GM19035 (cell line): ENCODE results near the gene PPFIBP1.
"Not testable (repeated sequence)": the region's sequence is repeated elsewhere in the genome, so short reads cannot be mapped to it uniquely, and the experiment has no call there.

Experiments
- ATAC-seq: cut with Tn5 transposase; IDR thresholded peaks from one replicate; pipeline ENCODE4 v1.9.1; 2021; ENCODE audit not compliant: unreplicated experiment

Gene PPFIBP1

DNA sequence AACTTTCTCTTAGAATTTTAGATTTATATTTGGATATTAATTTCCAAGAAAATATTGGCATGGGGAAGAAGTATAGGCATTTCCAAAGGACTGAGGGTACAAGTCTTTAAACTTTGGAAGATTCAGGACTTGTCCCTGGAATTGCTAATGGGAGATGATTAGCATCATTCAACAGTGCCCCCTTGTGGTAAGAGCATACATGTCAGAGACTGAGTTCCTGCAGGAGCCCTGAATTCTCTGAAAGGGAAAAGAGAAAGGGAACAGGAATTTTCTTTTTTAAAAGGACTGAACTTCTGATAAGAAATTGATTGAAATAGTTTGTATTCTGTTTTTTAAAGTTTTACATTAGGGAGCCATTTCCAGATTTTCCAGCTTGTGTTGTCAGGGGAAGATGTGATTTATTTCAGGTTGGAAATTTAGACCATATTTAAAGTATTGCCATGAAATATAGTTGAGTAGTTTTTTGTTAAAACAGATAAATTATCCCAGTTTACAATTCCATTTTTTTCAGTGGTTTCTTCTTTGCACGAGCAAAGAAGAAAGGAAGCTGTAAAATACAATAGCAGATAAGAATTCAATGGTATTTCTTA is 128.3 kb downstream of the PPFIBP1 start:
- no peak for ATAC-seq

GRCh38 chr12:27653661-27654060 is 129.7 kb downstream of the PPFIBP1 start:
- ATAC-seq, result peak; percentile 49

GRCh38 chr12:27655476-27655875 is 131.5 kb downstream of the PPFIBP1 start:
- ATAC-seq, result not testable (repeated sequence)

DNA sequence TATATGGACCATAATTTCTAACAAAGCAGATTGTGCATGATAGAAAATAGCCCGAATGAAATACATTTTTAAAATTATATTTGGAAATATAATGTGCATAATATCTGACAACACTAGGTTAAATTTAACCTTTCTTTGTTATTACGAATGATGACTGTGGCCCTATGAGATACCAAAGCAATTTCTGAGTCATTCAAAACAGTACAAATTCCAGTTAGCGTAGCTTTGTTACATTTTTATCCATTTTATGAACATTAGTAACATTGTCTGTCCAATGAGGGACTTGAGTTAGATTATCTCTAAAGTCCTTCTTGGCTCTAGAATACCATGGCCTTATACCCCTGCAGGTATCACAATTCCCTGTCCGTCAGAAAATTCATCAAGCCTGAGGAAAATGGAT is 133.3 kb downstream of the PPFIBP1 start:
- ATAC-seq, result no peak

DNA sequence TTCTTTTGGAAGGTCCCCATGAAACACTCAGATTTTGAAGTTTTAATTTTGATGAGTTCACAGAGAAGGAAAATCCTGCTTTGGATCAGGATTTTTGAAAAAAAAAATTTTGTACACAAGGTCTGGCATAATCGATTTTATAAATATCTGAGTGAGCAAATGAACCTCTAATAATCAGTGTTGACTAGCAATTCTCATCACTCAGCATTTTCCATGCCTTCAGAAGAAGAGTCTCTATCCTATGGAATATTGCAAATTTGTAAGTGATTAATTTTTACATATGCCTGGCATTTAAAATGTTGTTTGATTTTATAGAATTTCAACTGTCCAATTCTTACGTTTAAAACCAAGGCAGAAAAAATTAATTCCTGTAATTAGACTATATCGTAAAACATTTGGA is 141.7 kb downstream of the PPFIBP1 start:
- ATAC-seq, result no peak

GRCh38 chr12:27666510-27666909 is 142.5 kb downstream of the PPFIBP1 start:
- no peak for ATAC-seq

- ATAC-seq, result no peak
Measured at GRCh38 chr12:27667540-27667939, 143.5 kb downstream of the PPFIBP1 start.

- no peak for ATAC-seq
Measured at GRCh38 chr12:27672051-27672450, 148.0 kb downstream of the PPFIBP1 start.

GRCh38 chr12:27672643-27673042 is 148.6 kb downstream of the PPFIBP1 start:
- no peak for ATAC-seq

DNA sequence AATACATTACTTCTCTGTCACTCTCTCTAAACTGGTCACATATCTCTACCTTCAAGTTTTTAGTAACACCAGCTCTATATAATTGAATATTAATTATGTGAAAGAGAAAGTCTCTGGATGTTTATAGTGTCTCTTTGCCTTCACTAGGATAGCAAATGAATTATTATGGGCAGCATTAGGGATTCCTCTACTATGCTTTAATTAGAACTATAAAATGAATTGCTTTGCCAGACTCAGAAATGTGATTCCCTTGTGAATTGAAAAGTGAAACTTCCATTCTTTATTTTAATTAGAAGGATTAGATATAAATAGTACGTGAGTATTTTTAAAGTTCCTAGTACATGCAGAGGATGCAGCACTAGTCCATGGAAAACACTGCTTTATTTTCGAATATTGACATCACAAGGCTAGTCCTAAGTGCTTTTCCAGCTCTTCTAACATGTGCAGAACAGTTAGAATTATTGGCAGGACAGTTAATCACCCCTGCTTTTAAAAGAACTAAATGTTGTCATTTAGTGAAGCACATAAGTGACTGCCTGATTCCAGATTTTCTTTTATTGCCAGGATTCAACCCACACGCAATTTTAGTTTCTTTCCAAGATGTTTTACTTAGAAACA is 149.2 kb downstream of the PPFIBP1 start:
- ATAC-seq, result no peak

- ATAC-seq, result no peak
Measured at GRCh38 chr12:27674989-27675388, 151.0 kb downstream of the PPFIBP1 start.

DNA sequence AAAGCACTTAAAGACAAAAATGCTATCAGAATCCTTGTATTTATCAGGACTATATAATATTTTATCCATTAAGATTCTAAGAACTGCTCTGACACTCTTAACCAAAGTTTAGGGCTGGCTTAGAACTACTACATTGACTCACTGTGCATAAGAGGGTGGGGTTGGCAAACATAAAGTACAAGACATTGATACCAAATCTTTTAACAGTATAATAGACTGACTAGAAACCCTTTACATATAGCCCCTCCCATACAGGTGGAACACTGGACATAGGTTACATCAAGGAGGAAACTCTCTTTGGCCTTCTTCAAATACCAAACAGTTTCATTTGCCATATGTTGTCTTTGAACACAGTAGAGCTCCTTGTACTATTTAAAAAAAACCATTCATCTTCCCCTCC is 156.6 kb downstream of the PPFIBP1 start:
- no peak for ATAC-seq

- no peak for ATAC-seq
Measured at GRCh38 chr12:27682534-27682933, 158.5 kb downstream of the PPFIBP1 start.

DNA sequence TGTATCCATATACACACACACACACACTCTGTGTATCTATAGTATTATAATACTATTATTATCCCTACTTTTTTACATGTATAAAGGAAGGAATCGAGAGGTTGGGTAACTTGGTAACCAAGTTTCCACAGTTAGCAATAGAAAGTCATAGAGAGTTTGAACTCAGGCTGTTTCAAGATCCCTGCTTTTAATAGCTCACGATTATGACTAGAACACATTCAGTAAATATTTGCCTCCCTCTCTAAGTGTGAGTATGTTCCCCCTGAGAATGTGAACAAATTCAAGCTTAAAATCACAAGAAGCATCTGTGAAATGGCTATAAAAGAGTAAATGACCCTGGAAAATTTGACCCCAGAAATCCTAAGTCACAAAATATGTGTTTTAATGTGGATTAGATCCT is 161.3 kb downstream of the PPFIBP1 start:
- no peak for ATAC-seq

DNA sequence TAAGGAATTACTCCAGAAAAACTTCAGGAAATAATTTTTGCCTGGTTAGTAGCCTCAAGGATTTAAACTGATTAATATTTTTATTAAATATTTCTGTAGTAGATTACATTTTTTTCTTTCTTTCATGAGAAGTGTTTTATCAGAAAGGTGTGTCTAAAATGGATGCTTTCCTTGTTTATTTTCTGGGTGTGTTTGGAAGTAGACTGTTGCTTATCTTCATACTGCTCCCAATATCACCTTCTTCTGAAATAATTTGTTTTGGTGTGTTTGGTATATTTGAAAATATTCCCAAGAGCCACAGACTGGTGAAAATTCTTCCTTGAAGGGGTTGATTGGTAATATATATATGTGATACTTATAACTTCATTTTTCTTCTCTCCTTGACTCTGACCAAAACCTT is 162.1 kb downstream of the PPFIBP1 start:
- no peak for ATAC-seq

GRCh38 chr12:27688671-27689070 is 164.7 kb downstream of the PPFIBP1 start:
- ATAC-seq, result no peak

DNA sequence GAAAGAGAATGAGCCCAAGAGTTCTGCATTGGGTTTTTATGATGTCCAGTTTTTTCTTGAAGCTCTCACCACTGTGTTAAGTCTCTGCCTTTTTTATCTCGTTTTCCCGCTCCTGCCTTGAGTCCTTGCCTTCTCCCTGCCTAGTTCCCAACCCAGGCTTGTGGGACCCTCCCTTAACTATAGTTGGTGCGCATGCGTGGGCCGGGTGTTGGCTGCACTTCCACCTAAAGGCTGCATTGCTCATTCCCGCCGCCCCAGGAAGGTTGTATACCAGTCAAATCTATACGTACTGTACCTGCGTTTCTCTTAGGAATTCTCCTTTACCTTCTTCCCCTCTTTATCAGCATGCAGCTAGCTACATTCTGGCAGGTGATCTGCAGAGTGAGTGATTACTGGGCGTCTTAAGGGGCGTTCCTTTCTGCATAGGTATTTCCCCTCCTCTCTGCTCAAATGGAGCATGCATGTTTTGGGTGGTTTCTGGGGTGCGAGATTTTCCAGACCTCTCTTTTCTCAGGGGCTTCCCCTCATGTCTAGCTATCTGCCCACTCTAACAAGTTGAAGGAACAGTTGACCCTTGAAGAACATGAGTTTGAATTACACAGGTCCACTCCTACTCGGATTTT is 165.7 kb downstream of the PPFIBP1 start:
- no peak for ATAC-seq

GRCh38 chr12:27693403-27693802 is 169.4 kb downstream of the PPFIBP1 start:
- no peak for ATAC-seq

DNA sequence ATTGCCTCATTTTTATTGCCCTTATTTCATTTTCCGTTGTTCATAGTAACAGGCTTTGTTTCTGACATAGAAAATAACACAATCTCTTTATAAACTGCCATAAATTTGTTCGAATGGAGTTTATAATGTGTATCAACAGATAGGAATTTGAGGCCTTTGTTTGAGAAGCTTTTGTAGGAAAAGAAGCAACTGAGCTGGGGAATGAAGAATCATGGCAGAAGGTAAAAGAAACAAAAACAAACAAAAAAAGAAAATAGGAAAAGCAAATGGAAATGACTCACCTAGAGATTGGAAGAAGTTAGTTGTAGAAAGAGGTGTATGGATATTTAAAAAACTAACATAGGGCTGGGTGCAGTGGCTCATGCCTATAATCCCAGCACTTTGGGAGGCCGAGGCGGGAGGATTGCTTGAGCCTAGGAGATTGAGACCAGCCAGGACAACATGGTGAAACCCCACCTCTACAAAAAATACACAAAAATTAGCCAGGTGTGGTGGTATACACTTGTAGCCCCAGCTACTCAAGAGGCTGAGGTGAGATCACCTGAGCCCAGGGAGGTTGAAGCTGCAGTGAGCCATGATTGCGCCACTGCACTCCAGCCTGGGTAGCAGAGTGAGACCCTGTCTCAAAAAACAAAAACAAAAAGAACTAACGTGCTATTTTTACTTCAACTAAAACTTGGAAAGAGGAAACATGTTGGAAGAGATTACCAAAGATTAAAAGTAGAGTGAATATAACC is 171.7 kb downstream of the PPFIBP1 start:
- no peak for ATAC-seq

- ATAC-seq, result no peak
Measured at GRCh38 chr12:27696293-27696652, 172.3 kb downstream of the PPFIBP1 start, which contains the start of gene REP15. Gene REP15 (plus strand): TSS chr12:27696447. CDS start chr12:27696563, 116 bp downstream.

- no peak for ATAC-seq
Measured at GRCh38 chr12:27696864-27697564, 173.0 kb downstream of the PPFIBP1 start.
